NCI-H2196 (cell line): ENCODE results near the gene SARM1.

ENCODE experiments used
- DNase-seq: peaks from one replicate; lab custom pipeline; 2025; ENCODE audit not compliant: unreplicated experiment; lab: John Stamatoyannopoulos, UW

The SARM1 gene

DNA sequence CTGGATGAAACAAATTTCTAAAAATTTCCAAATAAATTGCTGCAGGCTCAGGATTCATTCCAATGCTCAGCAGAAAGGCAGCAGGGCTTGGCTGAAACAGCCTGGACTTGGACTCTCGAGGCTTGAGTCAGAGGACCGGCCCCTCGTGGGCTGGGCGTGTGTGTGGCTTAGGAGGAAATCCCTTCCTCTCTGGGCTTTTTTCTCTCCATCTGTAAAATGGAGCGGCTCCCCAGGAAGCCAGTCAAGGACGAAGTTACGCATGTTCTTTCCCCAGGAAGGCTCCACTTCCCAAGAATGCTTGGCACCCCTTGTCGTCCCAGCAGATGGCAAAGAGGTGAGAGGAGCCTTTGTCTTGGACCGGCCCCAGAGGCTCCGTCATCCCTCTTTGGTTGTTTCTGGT, 21.0 kb downstream of the SARM1 start:
- DNase-seq, result no peak

DNA sequence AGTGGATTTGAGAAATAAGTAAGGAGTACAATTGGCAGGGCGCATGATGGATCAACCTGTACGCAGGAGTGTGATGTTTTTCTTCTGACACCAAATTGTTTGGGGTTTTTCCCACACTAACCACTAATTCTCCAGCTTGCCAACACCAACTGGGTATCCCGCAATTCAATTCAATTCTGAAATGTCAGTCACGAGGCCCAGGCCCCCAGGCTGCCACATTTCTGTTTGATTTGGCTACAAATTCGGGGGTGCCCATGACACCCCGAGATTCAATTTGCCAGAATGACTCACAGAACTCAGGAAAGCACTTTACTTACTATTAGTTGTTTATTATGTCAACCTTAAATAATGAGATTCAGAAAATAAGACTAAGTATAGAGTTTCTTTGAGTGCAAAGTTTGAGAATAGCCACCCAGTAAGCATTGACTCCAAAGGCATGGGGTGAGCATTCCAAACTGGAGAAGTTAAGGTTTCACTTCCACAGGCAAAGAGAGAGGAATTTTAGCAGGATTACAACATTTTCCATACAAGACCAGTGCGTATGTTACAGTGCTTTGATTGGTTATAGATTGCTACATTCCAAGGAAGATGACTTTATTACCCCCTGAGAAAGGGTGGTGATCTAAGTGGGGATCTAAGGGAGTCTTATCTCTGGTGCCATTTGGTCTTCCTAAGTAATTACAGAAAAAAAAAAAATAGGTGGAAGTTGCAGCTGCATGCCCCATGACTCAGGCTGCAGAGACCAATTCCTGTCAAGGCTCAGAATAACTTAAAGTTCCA, 23.0 kb downstream of the SARM1 start:
- no peak for DNase-seq

- DNase-seq, result no peak
Observed at GRCh38 chr17:28395426-28395825, 23.9 kb downstream of the SARM1 start.

GRCh38 chr17:28395968-28396367, 24.5 kb downstream of the SARM1 start:
- no peak for DNase-seq

DNA sequence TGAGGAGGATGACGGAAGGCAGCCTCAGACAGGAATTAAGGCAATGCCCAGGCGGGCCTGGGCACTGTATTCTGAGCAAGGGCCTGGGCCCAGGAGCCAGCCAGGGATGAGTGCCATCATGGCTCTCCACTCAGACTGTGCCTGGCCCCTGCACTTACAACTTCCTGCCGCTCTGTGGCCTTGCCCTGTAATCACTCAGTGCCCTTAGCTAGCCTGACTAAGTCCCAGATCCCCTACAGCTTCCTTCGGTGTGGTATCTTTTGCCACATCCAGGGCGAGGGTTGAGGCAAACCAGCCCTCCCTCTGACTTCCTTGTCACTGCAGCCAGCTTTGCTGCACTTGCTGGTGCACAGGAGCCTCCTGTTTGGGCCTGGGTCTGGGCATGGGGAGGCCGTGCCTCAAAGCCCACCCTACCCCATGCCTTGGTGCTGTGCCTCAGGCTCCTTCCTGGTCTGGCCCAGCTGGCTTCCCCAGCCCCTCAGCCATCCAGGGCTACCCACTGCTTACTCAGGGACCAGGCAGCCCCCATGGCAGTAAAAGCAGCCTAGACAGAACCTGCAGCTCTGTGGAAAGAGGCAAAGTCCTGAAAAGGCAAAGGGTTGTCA, 25.2 kb downstream of the SARM1 start:
- DNase-seq, result no peak

DNA sequence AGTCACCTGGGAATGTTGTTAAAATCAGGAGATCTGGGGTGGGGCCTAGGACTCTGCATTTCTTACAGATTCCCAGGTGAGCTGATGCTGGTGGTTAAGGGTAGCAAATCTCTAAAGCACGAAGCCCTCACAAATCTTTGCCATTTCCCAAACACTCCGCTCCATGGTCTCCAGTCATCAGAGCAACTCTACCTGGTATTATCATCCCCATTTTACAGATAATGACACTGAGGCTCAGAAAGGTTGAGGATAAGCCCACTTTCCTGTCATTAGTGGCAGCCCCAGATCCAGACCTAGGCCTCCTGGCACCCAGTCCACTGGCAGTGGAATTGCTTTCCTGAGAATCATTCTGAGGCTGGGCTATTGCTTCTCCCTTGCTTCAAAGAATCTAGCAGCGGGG, 25.8 kb downstream of the SARM1 start:
- no peak for DNase-seq

- no peak for DNase-seq
Observed at GRCh38 chr17:28397687-28398279, 26.3 kb downstream of the SARM1 start.

DNA sequence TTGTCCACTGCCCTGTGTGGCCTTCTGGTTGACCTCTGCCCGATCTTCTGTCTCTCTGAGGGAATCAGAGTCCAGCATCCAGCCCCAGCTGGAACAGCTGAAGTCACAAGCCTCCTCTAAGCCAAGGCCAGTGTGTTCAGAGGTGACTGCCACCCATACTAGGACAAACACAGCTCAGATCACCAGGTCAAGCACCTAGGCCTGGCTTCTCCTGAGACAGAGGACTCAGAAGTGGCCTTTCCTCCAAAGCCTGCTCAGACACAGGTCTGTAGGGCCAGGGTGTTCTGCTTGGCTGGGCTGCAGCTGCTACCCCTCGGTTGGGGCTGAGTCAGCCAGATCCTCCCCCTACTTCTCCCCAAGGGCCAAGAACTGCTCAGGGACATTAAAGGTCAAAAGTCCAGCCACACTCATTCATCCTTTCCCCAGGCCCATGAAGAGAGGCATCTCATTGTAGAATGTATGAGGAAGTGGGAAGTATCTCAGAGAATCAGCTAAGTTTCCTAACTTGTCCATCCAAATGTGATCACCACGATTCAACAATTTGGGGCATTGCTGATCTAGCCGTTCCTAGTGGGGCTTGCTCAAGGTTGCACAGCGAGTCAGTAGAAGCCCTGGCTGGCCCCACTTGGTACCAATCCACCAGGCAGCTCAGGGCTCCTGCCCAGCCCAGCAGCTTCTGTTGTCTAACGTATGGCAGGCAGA, 26.9 kb downstream of the SARM1 start:
- DNase-seq, result no peak

DNA sequence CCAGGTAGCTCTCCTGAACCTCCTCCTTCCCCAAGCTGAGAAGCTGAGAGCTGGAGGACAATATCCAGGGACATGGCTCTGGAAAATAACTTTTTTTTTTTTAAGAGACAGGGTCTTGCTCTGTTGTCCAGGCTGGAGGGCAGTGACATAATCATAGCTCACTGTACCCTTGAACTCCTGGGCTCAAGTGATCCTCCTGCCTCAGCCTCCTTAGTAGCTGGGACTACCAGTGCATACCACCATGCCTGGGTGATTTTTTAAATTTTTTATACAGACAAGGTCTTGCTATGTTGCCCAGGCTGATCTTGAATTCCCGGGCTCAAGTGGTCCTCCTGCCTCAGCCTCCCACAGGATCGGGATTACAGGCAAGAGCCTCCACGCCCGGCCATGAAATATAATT, 28.3 kb downstream of the SARM1 start:
- DNase-seq, result no peak

- DNase-seq, result no peak
Observed at GRCh38 chr17:28402224-28402630, 30.7 kb downstream of the SARM1 start.

DNA sequence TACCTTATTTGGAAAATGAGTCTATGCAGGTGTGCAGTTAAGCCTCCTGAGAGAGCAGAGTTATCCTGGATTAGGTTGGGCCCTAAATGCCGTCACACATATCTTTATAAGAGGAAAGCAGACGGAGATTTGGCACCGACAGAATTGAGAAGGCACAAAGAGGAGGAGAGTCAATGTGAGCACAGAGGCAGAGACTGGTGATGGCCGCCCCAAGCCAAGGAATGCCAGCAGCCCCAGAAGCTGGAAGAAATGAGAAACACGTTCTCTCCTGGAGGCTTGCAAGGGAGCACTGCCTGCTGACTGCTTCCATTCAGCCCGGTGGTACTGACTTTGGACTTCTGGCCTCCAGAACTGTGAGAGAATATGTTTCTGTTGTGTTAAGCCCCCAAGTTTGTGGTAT, 31.4 kb downstream of the SARM1 start:
- DNase-seq, result no peak

DNA sequence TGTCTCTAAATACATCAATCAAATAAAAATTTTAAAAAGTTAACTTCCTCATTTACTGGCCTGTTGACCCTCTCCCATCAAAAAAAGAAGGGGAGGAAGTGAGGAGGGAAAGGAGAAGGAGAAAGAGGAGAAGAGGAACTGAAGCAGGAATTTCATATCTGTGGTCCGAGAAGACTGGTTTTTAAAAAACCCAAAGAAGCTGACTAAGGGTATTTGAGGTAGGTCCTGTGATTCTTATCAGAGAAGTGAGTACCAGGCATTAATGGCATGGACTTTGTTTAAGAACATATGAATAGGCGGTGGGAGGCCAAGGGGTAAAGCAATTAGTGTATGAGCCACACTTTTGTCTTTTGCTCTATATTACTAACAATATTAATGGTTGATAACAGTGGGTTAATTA, 32.5 kb downstream of the SARM1 start:
- DNase-seq, result no peak

GRCh38 chr17:28404461-28404811, 32.9 kb downstream of the SARM1 start:
- no peak for DNase-seq

GRCh38 chr17:28404812-28405570, 33.5 kb downstream of the SARM1 start:
- DNase-seq, result no peak

DNA sequence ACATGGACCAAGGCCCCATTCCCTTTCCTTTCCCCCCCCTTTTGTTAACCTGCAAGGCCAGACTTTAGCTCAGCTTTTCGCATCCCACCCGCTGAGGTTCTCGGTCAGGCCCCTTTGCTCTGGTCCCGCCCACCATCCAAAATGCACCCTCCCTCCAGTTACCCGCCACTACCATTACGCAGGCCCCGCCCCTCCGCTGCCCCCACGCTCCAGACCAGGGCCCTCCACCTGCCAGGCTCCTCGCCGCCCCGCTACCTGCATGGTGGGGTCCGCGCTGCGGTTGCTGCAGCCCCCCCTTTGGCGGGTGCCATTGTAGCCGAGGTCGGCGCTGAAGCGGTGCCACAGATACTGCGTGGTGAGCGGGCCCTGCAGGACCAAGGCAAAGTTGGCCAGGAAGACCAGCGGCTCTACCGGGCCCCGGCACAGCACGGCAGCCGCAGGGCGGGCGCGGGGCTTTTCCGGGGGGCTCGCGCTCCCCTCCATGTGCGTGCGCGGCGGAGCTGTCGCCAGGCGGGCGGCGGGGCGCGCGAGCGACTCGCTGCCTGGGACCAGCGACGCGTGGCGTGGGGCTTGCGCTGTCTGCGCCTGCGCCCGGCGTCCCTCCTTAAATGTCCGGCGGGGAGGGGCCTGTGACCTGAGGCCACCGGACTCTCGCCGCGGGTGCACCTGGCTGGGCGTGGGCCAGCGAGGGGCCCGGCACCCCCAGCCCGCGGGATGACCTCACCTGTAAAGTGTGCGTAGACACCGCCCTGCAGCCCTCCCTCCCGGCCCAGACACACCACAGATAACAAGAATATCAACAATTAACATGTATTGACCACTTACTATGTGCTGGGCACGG, 34.4 kb downstream of the SARM1 start, which contains the start of gene SLC46A1:
Gene SLC46A1 (minus strand): TSS at position 581 of the 841 bp plus-strand sequence. CDS start 98 bp downstream, at position 483.
- DNase-seq, result peak; percentile 42

GRCh38 chr17:28406473-28406814, 35.0 kb downstream of the SARM1 start:
- peak; percentile 33 for DNase-seq

DNA sequence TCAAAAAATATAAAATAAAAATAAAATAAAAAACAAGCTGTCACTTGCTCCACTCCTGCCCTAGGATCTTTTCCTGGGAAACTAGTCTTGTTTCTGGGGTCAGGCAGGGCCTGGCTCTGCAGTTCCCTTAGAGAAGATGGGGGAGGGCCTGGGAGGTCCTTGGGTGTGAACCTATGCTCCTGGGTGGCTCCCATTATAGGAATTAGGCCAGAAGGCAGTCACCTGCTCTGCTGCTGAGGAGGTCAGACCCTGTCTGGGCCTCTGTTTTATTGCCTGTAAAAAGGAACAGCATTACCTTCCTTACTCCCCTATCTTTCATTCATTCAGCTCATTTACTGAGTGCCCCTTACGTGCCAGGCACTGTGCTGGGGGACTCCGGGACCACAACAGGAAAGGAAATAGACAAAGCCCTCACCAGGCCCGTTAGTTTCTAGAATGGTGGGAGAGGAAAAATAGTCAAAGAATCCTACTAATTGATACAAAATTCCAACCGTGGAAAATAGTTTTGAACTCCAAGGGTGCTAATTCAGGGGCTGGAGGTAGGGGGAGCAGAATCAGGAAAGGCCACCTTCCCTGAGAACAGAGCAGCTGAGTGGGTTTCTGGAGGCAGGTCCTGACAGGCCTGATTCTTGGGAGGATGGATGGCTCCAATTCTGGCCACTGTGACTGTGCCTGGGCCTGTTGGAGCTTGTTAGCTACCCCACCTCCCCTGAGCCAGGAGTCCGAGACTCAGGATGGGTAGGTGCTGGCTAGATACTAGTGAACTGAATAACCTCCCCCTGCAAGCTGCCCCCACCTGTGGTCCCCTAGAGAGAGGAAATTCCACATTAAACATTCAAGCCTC, 35.9 kb downstream of the SARM1 start:
- DNase-seq, result peak; percentile 4

DNA sequence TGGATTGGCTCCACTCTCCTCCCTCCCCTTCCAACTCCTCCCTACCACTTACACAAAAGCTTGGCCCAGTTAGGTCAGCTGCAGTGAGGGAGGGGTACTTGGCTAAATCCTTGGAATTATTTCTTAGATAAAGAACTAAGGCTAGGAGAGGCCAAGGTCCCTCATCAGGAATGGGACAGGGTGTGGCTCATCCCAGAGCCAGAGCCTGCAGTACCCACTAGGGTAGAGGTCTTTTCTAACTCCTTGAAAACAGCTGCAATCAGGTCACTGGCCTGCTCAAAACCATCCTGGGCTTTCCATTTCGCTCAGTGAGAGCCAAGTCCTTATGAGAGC, 36.4 kb downstream of the SARM1 start:
- DNase-seq, result no peak

GRCh38 chr17:28412099-28412498, 40.6 kb downstream of the SARM1 start:
- DNase-seq, result no peak

- DNase-seq, result no peak
Observed at GRCh38 chr17:28413804-28414203, 42.3 kb downstream of the SARM1 start.
